ENCODE data around the gene HIVEP3.

HIVEP3 gene

DNA sequence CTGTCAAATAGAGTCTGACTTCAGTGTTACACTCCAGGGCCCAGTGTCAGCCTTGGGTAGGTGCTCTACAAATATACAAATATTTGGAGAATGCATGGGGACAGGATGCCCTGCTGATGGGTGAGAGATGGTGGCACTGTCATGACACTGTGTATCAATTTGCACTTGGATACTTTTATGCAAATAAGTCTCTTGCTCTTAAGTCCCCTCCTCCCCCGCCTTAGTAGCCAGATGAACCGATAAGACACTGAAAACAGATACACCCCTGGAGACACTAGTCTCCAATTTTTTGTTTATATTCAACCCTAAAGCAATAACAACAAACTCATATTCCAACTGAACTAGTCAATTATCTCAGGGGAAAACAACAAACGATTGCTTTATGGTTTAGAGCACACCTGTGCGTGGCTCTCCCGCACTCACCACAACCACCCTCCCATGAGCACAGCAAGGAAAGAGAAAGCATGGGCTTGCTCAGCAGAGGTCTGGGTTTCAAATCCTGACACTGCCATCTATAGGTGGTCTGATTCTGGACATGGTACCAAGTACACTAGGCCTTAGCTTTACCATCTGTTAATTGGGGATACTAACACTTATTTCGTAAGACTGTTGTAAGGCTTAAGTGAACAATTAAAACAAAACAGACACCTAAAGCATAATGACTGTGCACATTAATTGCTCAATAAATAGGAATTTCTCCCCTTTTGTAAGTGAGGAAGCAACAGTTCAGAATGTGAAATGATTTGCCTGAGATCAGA is 50.3 kb downstream of the HIVEP3 start:
- DNase-seq, result no peak

DNA sequence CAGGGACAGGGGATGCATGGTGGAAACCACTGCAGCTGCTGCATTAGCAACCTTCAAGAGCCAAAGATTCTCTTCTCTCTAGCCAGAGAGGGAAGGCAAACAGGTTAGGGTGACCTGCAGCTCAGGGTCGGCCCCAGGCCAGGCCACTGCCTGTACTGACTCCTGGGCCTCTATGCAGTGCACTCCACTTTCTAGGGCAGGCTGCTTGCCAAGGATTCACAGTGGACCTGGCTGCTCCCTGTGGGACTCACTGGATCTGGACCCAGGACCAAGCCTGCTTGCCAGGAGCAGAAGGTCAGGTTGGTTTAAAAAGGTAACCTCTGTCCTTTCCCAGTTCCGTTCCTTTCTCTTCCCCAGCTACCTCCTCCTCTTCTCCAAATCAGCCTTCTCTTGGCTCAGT is 52.4 kb downstream of the HIVEP3 start:
- no peak for DNase-seq

DNA sequence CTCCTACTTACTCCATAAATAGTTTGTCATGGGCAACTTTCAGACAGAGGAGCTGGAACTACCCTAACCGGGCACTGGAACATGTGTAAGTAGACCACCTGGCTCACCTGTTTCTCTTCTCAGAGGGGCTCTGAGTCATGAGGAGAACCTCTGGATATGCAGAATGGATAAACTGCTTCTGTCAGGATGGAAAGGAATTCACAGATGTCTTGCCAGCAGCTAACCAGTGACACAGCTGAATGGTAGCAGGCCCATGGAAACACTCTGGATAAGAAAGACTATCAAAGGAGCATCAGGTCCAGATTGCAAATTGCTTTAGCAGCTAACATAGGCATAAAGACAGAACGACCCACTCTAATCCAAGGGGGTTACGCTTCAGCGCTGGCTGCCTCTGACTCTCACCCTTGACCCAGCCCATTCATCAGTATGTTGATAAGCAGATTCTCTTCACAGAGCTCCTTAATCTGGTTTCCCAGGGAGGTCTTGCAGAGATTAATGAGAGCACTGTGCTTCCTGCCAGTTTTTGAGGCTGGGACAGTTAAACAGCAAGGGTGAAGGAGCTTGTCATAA is 54.2 kb downstream of the HIVEP3 start:
- DNase-seq, result no peak

GRCh38 chr1:41863718-41864117 is 55.0 kb downstream of the HIVEP3 start:
- DNase-seq, result no peak

GRCh38 chr1:41862384-41863221 is 56.1 kb downstream of the HIVEP3 start:
- no peak for DNase-seq

GRCh38 chr1:41861535-41862383 is 57.0 kb downstream of the HIVEP3 start:
- DNase-seq, result no peak

GRCh38 chr1:41860771-41861170 is 58.0 kb downstream of the HIVEP3 start:
- no peak for DNase-seq

DNA sequence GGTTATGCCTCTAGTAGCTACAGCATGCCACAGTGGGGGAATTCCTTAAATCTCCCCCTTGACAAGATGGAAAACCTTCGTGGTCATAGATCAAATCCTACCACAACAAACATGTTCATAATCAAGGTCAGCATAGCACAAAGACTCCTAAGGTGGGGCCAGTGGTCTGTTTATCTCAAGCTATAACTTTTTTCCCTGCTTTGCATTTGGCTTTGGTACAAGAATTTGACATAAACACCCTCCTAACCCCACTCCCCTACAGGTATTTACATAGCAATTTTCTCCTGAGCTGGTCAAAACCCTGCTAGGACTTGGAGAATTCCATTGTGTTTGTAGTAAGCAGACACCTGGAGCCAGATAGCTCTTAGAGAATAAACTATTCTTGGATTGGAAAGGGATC is 58.5 kb downstream of the HIVEP3 start:
- DNase-seq, result no peak

DNA sequence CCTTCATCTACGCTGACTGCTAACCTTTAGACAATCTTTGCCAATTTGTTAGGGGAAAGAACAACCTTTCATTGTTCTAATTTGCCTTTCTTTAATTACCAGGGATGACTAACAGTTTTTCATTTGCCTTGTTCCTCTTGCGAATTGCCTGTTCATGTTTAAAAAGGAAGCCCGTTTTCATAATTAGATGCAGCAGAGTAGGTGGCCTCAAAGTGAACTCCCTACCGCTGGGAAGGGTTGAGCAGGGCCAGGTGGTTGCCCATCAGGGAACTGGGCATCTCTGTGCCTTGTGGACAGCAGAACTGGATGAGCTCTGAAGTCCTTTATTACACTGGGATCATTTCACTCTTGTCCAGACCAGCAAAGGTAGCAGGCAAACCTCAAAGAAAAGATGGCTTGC is 59.0 kb downstream of the HIVEP3 start:
- no peak for DNase-seq

GRCh38 chr1:41856944-41857285 is 61.8 kb downstream of the HIVEP3 start:
- no peak for DNase-seq

DNA sequence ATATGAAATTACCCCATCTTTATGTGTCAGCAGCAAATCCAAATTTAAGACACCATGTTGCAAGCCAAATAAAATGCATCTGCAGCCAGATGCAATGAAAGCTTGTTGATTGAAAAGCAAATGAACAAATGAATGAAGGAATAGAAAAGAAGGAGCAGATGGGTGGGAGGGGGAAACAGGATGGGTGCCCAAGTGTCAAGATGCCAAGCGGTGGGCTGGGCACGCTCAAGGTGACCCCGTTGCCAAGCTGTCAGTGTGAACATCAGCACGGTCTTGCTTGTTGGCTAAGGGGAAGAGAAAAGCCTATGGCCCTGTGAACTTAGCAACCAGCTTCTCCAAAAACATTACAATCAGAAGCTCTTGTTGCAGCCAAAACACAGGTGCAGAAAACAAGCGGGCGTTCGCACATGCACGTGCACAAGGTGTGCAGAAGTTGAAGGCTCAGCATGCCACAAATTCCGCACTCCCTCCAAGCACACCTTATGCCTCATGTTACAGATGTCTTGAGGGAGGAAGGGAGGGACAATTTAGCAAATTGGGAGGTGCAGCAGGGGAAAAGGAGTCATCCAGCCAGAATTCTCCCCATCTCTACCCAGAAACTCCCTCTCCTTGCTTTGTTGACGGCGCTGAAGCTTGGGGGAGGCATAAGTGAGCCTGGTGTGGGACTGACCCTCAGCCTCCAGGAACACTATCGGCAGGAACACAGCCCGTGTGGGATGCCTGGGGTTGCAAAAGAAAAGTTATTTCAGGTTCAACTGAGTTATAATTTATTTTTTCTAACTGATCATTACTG is 62.4 kb downstream of the HIVEP3 start:
- no peak for DNase-seq

DNA sequence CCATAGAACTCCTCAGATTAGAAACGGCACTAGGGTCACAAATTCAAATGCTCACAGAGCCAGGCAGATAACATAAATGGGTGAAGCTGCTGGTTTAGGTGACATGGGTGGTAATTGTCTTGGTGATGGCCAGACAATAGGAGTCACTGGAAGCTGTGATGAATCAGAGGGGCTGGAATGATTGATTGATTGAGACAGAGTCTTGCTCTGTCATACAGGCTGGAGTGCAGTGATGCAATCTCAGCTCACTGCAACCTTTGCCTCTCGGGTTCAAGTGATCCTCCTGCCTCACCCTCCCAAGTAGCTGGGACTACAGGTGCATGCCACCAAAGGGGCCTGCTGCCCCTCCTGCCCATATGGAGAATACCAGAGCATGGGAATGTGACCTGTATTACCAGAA is 63.0 kb downstream of the HIVEP3 start:
- DNase-seq, result no peak

DNA sequence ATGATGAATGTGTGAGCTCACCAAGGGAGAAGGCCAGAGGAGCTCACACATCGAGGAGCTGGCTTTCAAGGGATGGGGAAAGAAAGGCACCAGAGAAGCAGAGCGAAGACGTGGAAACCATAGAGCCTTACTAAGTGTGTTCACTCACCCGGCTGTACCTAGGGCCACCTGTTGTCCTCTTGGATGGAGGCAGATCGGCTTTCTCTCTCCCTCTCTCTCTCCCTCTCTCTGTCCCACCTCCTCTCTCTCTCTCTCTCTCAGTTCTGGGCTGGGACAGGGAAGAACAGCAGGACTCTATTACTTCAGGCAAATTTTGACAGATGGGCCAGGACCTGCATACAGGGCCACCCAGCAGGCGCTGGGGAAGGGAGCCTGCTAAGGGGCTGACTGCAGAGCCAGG is 64.8 kb downstream of the HIVEP3 start:
- no peak for DNase-seq

DNA sequence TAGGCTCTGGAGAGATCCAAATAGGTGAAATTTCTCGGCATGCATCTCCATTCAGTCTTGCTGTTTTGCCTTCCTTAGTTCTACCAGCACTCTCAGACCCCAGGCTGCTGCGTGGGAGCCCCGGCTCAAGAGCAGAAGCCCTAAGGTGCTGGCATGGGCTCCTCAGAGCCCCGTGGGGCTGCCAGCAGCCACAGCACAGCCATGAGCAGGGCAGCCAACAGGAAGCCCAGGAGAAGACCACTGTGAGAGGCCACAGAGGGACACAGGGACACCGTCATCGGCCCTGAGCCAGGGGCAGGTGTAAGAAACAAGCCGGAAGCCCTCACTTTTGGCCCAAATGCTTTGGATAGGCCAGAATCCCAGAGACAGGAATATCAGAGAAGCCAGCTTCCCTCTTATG is 66.6 kb downstream of the HIVEP3 start:
- no peak for DNase-seq

DNA sequence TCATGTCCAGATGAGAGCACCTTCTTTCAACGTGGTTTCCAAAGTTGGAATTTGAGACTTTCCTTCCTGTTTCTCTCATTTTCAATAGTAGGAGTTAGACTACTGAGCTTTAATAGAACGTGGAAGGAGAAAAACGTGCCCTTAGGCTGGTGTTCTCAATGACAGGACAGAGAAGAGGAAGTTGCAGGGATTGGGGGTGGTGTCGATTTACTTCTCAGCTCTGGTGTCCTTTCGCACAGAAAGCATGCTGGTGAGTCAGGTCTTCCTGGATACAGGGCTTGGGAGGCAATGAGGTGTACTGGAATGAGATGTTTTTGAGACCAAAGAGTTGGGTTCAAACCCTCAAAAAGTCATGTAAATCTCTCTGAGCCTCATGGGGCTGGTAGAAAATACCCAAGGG is 67.1 kb downstream of the HIVEP3 start:
- peak; percentile 67 for DNase-seq

- DNase-seq, result no peak
Measured at GRCh38 chr1:41850029-41850428, 68.7 kb downstream of the HIVEP3 start.

DNA sequence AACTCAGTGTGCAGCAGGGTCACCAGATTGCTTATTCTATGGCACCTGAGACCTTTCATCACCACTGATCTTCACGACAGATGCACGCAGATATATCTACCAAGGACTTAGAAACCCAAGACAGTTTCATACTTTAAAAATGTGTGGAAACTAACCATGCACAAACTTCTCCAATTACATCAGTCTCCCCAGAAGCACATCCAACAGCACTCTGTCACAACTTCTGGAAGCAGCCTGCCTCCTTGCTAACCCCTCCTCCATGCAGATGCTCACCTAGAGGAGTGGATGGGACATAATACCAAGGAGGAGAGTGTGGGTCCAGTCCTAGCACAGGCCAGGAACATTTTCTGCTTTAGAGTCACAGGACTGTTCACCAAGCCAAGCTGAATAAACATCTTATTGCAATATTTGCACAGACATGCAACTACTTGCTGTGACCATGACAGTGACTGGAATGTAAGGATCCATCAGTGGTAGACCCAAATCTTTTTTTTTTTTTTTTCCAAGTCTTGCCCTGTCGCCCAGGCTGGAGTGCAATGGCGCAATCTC is 69.4 kb downstream of the HIVEP3 start:
- no peak for DNase-seq

- no peak for DNase-seq
Measured at GRCh38 chr1:41848216-41848952, 70.3 kb downstream of the HIVEP3 start.

- DNase-seq, result no peak
Measured at GRCh38 chr1:41847733-41848132, 71.0 kb downstream of the HIVEP3 start.

DNA sequence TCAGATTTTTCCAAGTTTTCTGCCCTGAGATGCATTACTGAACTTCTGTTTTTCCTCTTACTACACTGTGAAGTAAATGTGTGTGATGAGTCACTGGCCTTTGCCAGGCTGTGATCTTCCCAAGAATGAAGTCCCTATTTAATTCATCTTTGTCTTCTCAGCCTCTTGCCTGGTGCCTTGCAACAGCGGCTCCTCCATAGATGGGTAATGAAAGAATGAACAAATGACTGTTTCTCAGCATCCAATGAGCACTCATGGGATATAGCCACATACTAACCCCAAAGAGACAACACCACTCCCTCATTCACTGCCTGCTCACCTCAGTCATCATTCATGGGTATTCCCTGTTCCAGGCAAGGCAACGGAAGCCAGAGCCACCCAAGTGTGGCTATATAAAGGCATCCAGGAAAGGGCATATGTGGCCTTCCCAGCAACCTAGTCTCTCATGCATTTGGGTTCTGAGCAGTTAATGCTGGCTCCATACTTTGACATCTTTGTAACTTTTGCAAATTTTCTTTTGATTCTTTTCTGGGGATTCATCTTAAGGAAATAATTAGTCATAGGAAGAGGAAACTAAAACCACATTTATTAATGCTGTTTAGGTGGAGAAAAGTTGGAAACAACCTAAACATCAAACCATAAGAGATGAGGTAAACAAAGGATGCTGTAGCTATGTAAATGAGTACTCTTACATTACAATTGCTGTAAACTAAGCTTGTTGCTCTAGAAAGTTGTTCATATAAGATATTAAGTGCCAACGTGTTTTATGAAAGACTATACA is 71.9 kb downstream of the HIVEP3 start:
- no peak for DNase-seq
